ENCODE data around the gene BID. TPM values are rescaled to one million over a fixed set of nuclear protein-coding genes. Genes with fewer than 3 reads are reported as not detected.

The BID gene
- total and polyA plus RNA-seq, 5 donors = 7.2 to 13.1 (median 12.4) TPM

- Histone ChIP-seq H3K4me3 (ENCODE audit: low read length) (no peak overlapping the region), H3K4me1 (ENCODE audit: control insufficient read depth, insufficient read depth, low read length) (no peaks in the 10 kb centered on the region)
- no peak for DNase-seq
Observed at GRCh38 chr22:17803609-17804270, 29.5 kb upstream of the BID start.

GRCh38 chr22:17802822-17803221, 28.6 kb upstream of the BID start:
- intact Hi-C loops (cut with DNase I) = no loop called here
- no peak overlapping the region for H3K4me3 ChIP-seq (ENCODE audit: low read length)
- H3K4me1 ChIP-seq (ENCODE audit: control insufficient read depth, insufficient read depth, low read length) = no peaks in the 10 kb centered on the region
- no peaks in the 10 kb centered on the region for H3K27me3 ChIP-seq (ENCODE audit: control insufficient read depth, insufficient read depth)
- no peaks in the 10 kb centered on the region for H3K9me3 ChIP-seq (ENCODE audit: control insufficient read depth, low read length)
- WGBS = 77% methylated on average over 2 of the region's 2 CpGs
- ATAC-seq (no peak), DNase-seq (no peak)
- no peak overlapping the region for H3K27ac ChIP-seq (ENCODE audit: low read length)

More at GRCh38 chr22:17803609-17804270, 29.5 kb upstream of the BID start:
- ATAC-seq = no peak
- 90% methylated on average over 20 of the region's 20 CpGs for WGBS
- Histone ChIP-seq H3K9me3 (ENCODE audit: control insufficient read depth, low read length) (no peaks in the 10 kb centered on the region), H3K27ac (ENCODE audit: low read length) (no peak overlapping the region), H3K27me3 (ENCODE audit: control insufficient read depth, insufficient read depth) (no peaks in the 10 kb centered on the region)
- intact Hi-C loops (cut with DNase I) = no loop called here

- intact Hi-C loops (cut with DNase I) = no loop called here
- Histone ChIP-seq H3K27ac (ENCODE audit: low read length) (no peak overlapping the region), H3K9me3 (ENCODE audit: control insufficient read depth, low read length) (no peaks in the 10 kb centered on the region), H3K4me3 (ENCODE audit: low read length) (no peak overlapping the region), H3K27me3 (ENCODE audit: control insufficient read depth, insufficient read depth) (no peaks in the 10 kb centered on the region), H3K4me1 (ENCODE audit: control insufficient read depth, insufficient read depth, low read length) (no peaks in the 10 kb centered on the region)
- ATAC-seq (no peak), DNase-seq (peak in 1 of 3 donors; percentile 27)
- WGBS = 85% methylated on average over 10 of the region's 10 CpGs
Observed at GRCh38 chr22:17802411-17802810, 28.1 kb upstream of the BID start.

- DNase-seq (peak in 1 of 3 donors; percentile 47), ATAC-seq (no peak)
- no peak overlapping the region for H3K27ac ChIP-seq (ENCODE audit: low read length)
- H3K4me3 ChIP-seq (ENCODE audit: low read length) = no peak overlapping the region
- WGBS = 86% methylated on average over 23 of the region's 23 CpGs
- no peaks in the 10 kb centered on the region for H3K4me1 ChIP-seq (ENCODE audit: control insufficient read depth, insufficient read depth, low read length)
- H3K27me3 ChIP-seq (ENCODE audit: control insufficient read depth, insufficient read depth) = no peaks in the 10 kb centered on the region
- intact Hi-C loops (cut with DNase I) = loop anchor here in 1 of 4 donors (5.0 kb wide), 1 partner anchor 51 kb away; no protein-coding TSS in a partner anchor
- H3K9me3 ChIP-seq (ENCODE audit: control insufficient read depth, low read length) = no peaks in the 10 kb centered on the region
Observed at GRCh38 chr22:17797721-17798559, 23.7 kb upstream of the BID start.

GRCh38 chr22:17796695-17797094, 22.4 kb upstream of the BID start:
- Histone ChIP-seq H3K27ac (ENCODE audit: low read length) (no peak overlapping the region), H3K4me1 (ENCODE audit: control insufficient read depth, insufficient read depth, low read length) (no peaks in the 10 kb centered on the region), H3K4me3 (ENCODE audit: low read length) (no peak overlapping the region), H3K9me3 (ENCODE audit: control insufficient read depth, low read length) (no peaks in the 10 kb centered on the region), H3K27me3 (ENCODE audit: control insufficient read depth, insufficient read depth) (no peaks in the 10 kb centered on the region)
- intact Hi-C loops (cut with DNase I) = loop anchor here in 1 of 4 donors (5.0 kb wide), 1 partner anchor 49 kb away; no protein-coding TSS in a partner anchor
- DNase-seq (peak in 1 of 3 donors; percentile 33), ATAC-seq (no peak)
- 96% methylated on average over 5 of the region's 5 CpGs for WGBS

- ATAC-seq = no peak
- H3K27me3 ChIP-seq (ENCODE audit: control insufficient read depth, insufficient read depth) = no peaks in the 10 kb centered on the region
- DNase-seq = peak in 1 of 3 donors; percentile 26
- WGBS = 92% methylated on average over 32 of the region's 32 CpGs
- no peak overlapping the region for H3K4me3 ChIP-seq (ENCODE audit: low read length)
- H3K4me1 ChIP-seq (ENCODE audit: control insufficient read depth, insufficient read depth, low read length) = no peaks in the 10 kb centered on the region
- intact Hi-C loops (cut with DNase I) = loop anchor here in 1 of 4 donors (5.0 kb wide), 1 partner anchor 49 kb away; no protein-coding TSS in a partner anchor
- H3K9me3 ChIP-seq (ENCODE audit: control insufficient read depth, low read length) = no peaks in the 10 kb centered on the region
- H3K27ac ChIP-seq (ENCODE audit: low read length) = no peak overlapping the region
Observed at GRCh38 chr22:17795661-17796548, 21.6 kb upstream of the BID start.

- DNase-seq (peak in 1 of 3 donors; percentile 28), ATAC-seq (no peak)
- no peak overlapping the region for H3K27ac ChIP-seq (ENCODE audit: low read length)
- intact Hi-C loops (cut with DNase I) = loop anchor here in 1 of 4 donors (5.0 kb wide), 1 partner anchor 48 kb away; no protein-coding TSS in a partner anchor
- no peaks in the 10 kb centered on the region for H3K4me1 ChIP-seq (ENCODE audit: control insufficient read depth, insufficient read depth, low read length)
- no peak overlapping the region for H3K4me3 ChIP-seq (ENCODE audit: low read length)
- H3K27me3 ChIP-seq (ENCODE audit: control insufficient read depth, insufficient read depth) = no peaks in the 10 kb centered on the region
- H3K9me3 ChIP-seq (ENCODE audit: control insufficient read depth, low read length) = no peaks in the 10 kb centered on the region
- WGBS = 89% methylated on average over 25 of the region's 25 CpGs
Observed at GRCh38 chr22:17794726-17795542, 20.7 kb upstream of the BID start.

- intact Hi-C loops (cut with DNase I) = no loop called here
- DNase-seq (peak in 1 of 3 donors; percentile 44), ATAC-seq (no peak)
- Histone ChIP-seq H3K9me3 (ENCODE audit: control insufficient read depth, low read length) (no peaks in the 10 kb centered on the region), H3K4me3 (ENCODE audit: low read length) (no peak overlapping the region), H3K27ac (ENCODE audit: low read length) (no peak overlapping the region), H3K27me3 (ENCODE audit: control insufficient read depth, insufficient read depth) (no peaks in the 10 kb centered on the region), H3K4me1 (ENCODE audit: control insufficient read depth, insufficient read depth, low read length) (no peaks in the 10 kb centered on the region)
- 84% methylated on average over 29 of the region's 29 CpGs for WGBS
Observed at GRCh38 chr22:17792854-17793434, 18.7 kb upstream of the BID start.

- Histone ChIP-seq H3K4me1 (ENCODE audit: control insufficient read depth, insufficient read depth, low read length) (peaks cover under 1% of the 10 kb centered on the region), H3K9me3 (ENCODE audit: control insufficient read depth, low read length) (no peaks in the 10 kb centered on the region), H3K27me3 (ENCODE audit: control insufficient read depth, insufficient read depth) (no peaks in the 10 kb centered on the region), H3K27ac (ENCODE audit: low read length) (no peak overlapping the region), H3K4me3 (ENCODE audit: low read length) (no peak overlapping the region)
- ATAC-seq = no peak
- intact Hi-C loops (cut with DNase I) = no loop called here
- DNase-seq = peak in 1 of 3 donors; percentile 26
- WGBS = 72% methylated on average over 5 of the region's 5 CpGs
Observed at GRCh38 chr22:17792299-17792698, 18.0 kb upstream of the BID start.

GRCh38 chr22:17791196-17791595, 16.9 kb upstream of the BID start:
- Histone ChIP-seq H3K9me3 (ENCODE audit: control insufficient read depth, low read length) (no peaks in the 10 kb centered on the region), H3K4me3 (ENCODE audit: low read length) (no peak overlapping the region), H3K4me1 (ENCODE audit: control insufficient read depth, insufficient read depth, low read length) (peaks cover 3% of the 10 kb centered on the region), H3K27me3 (ENCODE audit: control insufficient read depth, insufficient read depth) (no peaks in the 10 kb centered on the region), H3K27ac (ENCODE audit: low read length) (no peak overlapping the region)
- DNase-seq = peak in 2 of 3 donors; percentile 28 to 38
- intact Hi-C loops (cut with DNase I) = no loop called here
- WGBS = 92% methylated on average over 21 of the region's 21 CpGs
- ATAC-seq = no peak
